ENCODE results near the gene GPR62. TPM values are rescaled to one million over a fixed set of nuclear protein-coding genes. Genes with fewer than 3 reads are reported as not detected.

GPR62 gene
- total and polyA plus RNA-seq, 2 of the 8 experiments (the other 6 are each of a cell fraction or from before 2014, with no cell fraction given) = 0.22 to 0.29 TPM

DNA sequence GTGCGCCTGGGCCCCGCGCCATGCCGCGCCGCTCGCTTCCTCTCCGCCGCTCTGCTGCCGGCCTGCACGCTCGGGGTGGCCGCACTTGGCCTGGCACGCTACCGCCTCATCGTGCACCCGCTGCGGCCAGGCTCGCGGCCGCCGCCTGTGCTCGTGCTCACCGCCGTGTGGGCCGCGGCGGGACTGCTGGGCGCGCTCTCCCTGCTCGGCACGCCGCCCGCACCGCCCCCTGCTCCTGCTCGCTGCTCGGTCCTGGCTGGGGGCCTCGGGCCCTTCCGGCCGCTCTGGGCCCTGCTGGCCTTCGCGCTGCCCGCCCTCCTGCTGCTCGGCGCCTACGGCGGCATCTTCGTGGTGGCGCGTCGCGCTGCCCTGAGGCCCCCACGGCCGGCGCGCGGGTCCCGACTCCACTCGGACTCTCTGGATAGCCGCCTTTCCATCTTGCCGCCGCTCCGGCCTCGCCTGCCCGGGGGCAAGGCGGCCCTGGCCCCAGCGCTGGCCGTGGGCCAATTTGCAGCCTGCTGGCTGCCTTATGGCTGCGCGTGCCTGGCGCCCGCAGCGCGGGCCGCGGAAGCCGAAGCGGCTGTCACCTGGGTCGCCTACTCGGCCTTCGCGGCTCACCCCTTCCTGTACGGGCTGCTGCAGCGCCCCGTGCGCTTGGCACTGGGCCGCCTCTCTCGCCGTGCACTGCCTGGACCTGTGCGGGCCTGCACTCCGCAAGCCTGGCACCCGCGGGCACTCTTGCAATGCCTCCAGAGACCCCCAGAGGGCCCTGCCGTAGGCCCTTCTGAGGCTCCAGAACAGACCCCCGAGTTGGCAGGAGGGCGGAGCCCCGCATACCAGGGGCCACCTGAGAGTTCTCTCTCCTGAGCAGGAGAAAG, 951 bp downstream of the GPR62 start (continued):
- TF ChIP-seq, protein P1, sequence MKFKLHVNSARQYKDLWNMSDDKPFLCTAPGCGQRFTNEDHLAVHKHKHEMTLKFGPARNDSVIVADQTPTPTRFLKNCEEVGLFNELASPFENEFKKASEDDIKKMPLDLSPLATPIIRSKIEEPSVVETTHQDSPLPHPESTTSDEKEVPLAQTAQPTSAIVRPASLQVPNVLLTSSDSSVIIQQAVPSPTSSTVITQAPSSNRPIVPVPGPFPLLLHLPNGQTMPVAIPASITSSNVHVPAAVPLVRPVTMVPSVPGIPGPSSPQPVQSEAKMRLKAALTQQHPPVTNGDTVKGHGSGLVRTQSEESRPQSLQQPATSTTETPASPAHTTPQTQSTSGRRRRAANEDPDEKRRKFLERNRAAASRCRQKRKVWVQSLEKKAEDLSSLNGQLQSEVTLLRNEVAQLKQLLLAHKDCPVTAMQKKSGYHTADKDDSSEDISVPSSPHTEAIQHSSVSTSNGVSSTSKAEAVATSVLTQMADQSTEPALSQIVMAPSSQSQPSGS (IDR thresholded peaks at IDR 0.05; ENCODE audit: low read length) = no peak
- TF ChIP-seq CBX8 (IDR thresholded peaks at IDR 0.05; ENCODE audit: borderline replicate concordance, low read depth, low read length) = no peak
- no peak for TF ChIP-seq CEBPB (IDR thresholded peaks at IDR 0.05; ENCODE audit: low read depth, low read length)
- TF ChIP-seq POLR2AphosphoS5 (IDR thresholded peaks at IDR 0.05; ENCODE audit: low read depth, low read length) = 0 out of 2 replicates have a peak, but pooled peaks have one; percentile 30
- no peak for TF ChIP-seq EGR1 (IDR thresholded peaks at IDR 0.05; ENCODE audit: borderline replicate concordance, low read depth, low read length)
- no peak for TF ChIP-seq ZNF274 (IDR thresholded peaks at IDR 0.05; ENCODE audit: borderline replicate concordance, extremely low read depth, low read length)
- TF ChIP-seq POU5F1 (IDR thresholded peaks at IDR 0.05; ENCODE audit: low read depth, low read length) = no peak
- TF ChIP-seq, protein P2, sequence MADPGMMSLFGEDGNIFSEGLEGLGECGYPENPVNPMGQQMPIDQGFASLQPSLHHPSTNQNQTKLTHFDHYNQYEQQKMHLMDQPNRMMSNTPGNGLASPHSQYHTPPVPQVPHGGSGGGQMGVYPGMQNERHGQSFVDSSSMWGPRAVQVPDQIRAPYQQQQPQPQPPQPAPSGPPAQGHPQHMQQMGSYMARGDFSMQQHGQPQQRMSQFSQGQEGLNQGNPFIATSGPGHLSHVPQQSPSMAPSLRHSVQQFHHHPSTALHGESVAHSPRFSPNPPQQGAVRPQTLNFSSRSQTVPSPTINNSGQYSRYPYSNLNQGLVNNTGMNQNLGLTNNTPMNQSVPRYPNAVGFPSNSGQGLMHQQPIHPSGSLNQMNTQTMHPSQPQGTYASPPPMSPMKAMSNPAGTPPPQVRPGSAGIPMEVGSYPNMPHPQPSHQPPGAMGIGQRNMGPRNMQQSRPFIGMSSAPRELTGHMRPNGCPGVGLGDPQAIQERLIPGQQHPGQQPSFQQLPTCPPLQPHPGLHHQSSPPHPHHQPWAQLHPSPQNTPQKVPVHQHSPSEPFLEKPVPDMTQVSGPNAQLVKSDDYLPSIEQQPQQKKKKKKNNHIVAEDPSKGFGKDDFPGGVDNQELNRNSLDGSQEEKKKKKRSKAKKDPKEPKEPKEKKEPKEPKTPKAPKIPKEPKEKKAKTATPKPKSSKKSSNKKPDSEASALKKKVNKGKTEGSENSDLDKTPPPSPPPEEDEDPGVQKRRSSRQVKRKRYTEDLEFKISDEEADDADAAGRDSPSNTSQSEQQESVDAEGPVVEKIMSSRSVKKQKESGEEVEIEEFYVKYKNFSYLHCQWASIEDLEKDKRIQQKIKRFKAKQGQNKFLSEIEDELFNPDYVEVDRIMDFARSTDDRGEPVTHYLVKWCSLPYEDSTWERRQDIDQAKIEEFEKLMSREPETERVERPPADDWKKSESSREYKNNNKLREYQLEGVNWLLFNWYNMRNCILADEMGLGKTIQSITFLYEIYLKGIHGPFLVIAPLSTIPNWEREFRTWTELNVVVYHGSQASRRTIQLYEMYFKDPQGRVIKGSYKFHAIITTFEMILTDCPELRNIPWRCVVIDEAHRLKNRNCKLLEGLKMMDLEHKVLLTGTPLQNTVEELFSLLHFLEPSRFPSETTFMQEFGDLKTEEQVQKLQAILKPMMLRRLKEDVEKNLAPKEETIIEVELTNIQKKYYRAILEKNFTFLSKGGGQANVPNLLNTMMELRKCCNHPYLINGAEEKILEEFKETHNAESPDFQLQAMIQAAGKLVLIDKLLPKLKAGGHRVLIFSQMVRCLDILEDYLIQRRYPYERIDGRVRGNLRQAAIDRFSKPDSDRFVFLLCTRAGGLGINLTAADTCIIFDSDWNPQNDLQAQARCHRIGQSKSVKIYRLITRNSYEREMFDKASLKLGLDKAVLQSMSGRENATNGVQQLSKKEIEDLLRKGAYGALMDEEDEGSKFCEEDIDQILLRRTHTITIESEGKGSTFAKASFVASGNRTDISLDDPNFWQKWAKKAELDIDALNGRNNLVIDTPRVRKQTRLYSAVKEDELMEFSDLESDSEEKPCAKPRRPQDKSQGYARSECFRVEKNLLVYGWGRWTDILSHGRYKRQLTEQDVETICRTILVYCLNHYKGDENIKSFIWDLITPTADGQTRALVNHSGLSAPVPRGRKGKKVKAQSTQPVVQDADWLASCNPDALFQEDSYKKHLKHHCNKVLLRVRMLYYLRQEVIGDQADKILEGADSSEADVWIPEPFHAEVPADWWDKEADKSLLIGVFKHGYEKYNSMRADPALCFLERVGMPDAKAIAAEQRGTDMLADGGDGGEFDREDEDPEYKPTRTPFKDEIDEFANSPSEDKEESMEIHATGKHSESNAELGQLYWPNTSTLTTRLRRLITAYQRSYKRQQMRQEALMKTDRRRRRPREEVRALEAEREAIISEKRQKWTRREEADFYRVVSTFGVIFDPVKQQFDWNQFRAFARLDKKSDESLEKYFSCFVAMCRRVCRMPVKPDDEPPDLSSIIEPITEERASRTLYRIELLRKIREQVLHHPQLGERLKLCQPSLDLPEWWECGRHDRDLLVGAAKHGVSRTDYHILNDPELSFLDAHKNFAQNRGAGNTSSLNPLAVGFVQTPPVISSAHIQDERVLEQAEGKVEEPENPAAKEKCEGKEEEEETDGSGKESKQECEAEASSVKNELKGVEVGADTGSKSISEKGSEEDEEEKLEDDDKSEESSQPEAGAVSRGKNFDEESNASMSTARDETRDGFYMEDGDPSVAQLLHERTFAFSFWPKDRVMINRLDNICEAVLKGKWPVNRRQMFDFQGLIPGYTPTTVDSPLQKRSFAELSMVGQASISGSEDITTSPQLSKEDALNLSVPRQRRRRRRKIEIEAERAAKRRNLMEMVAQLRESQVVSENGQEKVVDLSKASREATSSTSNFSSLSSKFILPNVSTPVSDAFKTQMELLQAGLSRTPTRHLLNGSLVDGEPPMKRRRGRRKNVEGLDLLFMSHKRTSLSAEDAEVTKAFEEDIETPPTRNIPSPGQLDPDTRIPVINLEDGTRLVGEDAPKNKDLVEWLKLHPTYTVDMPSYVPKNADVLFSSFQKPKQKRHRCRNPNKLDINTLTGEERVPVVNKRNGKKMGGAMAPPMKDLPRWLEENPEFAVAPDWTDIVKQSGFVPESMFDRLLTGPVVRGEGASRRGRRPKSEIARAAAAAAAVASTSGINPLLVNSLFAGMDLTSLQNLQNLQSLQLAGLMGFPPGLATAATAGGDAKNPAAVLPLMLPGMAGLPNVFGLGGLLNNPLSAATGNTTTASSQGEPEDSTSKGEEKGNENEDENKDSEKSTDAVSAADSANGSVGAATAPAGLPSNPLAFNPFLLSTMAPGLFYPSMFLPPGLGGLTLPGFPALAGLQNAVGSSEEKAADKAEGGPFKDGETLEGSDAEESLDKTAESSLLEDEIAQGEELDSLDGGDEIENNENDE (IDR thresholded peaks at IDR 0.05; ENCODE audit: insufficient replicate concordance, low read length) = no peak

All from H1 (cell line).